NCI-H345 treated with DMSO at 0.1 percent for 48 hours (cell line): ENCODE results near the gene OR51V1.
"Not testable (repeated sequence)": the region's sequence is repeated elsewhere in the genome, so short reads cannot be mapped to it uniquely, and the experiment has no call there.

ENCODE experiments used
- DNase-seq: peaks from one replicate; lab custom pipeline; 2025; ENCODE audit not compliant: unreplicated experiment; lab: John Stamatoyannopoulos, UW

Gene OR51V1

DNA sequence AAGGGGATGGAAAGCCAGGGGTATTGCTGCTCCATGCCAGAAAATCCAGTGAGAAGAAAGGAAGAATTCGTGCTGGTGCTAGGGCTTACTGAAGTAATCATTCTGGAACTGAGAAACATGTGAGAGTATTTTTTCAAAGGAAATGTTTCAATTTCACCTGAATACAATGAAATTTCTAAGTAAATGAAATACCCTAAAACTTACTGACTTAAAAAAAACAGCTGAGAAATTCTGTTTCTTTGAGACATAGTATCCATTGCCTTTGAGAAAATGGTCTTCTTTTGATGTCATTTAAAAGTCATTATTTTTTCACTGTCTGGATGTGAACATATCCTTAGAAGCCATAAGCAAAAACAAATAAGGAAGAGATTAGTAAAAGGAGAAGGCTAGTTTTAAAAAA, at the start of gene OR51V1:
Gene OR51V1 (minus strand): TSS at position 101 of the 400 bp plus-strand sequence. CDS start 0 bp downstream, at position 101.
- DNase-seq = no peak

DNA sequence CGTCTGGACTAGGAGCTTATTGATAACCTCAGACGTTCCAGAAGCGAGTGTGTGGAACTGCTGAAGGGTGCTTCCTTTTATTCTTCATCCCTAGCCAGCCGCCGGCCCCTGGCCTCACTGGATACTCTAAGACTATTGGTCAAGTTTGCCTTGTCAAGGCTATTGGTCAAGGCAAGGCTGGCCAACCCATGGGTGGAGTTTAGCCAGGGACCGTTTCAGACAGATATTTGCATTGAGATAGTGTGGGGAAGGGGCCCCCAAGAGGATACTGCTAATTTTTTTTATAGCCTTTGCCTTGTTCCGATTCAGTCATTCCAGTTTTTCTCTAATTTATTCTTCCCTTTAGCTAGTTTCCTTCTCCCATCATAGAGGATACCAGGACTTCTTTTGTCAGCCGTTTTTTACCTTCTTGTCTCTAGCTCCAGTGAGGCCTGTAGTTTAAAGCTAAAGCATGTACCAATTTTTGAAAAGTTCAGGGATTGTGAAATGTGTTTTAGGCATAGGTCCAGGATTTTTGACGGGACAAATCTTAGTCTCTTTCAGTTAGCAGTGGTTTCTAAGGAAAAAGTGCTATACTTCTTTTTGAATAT, 49.4 kb upstream of the OR51V1 start, which contains the start of gene HBG1:
Gene HBG1 (minus strand): TSS at position 51 of the 590 bp plus-strand sequence. CDS start 53 bp downstream, outside the sequence.
- DNase-seq = not testable (repeated sequence)

GRCh38 chr11:5248498-5248897, 48.0 kb upstream of the OR51V1 start:
- not testable (repeated sequence) for DNase-seq

DNA sequence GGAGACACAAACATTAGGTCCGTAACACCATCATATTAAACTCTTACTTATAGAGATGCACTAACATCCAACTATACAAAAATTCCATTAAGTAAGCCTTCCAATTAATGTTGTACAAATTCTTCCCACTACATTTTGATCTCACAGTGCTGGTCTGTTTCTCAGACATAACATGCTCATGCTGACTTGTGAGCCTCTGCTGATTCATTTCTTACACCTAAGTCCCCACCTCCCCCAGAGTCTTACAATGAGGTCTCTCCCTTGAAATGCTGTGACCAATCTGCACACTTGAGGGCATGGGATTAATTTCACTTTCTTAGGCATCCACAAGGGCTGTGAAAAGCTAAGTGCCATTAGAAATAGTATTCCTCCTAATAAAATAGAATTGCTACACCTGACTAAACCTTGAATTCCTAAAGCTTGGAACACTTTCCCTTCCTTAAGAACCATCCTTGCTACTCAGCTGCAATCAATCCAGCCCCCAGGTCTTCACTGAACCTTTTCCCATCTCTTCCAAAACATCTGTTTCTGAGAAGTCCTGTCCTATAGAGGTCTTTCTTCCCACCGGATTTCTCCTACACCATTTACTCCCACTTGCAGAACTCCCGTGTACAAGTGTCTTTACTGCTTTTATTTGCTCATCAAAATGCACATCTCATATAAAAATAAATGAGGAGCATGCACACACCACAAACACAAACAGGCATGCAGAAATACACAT, 47.1 kb upstream of the OR51V1 start:
- no peak for DNase-seq

DNA sequence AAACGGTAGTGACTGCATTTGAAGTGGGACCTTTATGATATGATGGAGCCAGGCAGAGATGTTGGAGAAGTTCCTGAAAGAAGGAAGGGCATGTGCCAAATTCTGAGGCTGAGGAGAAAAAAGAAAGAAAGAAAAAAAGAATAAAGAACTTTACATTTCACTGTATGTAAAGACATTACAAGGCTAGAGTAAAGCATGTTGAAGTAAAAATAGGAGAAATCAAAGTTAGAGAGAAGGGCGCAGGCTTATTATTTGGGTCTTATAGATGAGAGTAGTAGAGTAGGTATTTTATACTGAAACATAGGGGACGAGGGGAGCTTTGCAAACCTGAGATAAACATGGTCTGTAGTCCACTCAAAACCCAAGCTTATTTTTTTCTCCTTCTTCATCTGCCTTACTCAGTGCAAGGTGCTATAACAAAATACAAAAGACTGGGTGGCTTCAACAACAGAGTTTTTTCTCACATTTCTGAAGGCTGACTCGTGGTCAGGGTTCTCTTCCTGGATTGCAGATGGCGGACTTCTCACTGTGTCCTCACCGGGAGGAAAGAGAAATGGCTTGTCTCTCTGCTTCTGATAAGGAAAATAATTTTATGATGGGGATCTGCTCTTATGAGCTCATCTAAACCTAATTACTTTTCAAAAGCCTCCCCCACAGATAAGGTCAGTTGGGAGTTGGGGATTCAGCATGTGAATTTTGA, 46.4 kb upstream of the OR51V1 start:
- DNase-seq = no peak

DNA sequence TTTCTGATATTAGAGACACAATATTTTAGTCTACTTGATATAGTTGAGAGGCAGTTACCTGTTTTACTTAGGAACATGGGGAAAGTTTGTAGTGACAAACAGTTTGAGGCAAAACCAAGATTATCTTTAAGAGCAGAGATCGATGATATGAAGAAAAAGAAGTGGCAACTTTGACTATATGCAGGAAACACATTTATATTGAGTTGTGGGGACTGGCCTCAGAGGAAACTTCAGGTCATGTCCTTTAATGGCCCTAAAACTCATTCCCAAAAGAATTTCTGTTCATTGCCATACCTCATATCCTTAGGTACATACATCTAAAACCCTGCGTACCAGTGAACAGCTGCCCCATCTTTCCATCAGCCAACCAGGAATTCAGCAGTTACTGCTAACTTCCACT, 44.7 kb upstream of the OR51V1 start:
- DNase-seq = no peak

GRCh38 chr11:5243816-5244180, 43.3 kb upstream of the OR51V1 start:
- no peak for DNase-seq

- no peak for DNase-seq
Measured at GRCh38 chr11:5242933-5243815, 42.7 kb upstream of the OR51V1 start.

GRCh38 chr11:5242208-5242607, 41.7 kb upstream of the OR51V1 start:
- DNase-seq = no peak

GRCh38 chr11:5241458-5241857, 41.0 kb upstream of the OR51V1 start:
- DNase-seq = no peak

DNA sequence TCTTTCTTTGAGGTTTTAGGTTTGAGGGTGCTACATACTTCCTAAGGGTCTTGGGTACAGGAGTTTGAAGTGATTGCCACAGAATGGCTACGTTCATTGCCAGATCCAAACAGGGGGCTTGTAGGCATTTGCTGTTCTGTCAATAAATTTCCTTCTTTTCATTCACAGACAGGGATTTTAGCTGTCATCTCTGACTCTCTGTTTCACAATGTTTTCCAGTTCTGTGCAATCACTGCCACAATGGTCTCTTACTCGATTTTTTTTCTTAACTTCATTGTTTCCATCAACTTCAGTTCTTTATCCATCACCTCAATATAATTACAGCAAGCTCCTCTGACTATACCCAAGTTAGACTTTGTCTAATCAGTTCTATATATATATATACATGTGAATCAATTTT, 40.0 kb upstream of the OR51V1 start:
- no peak for DNase-seq

DNA sequence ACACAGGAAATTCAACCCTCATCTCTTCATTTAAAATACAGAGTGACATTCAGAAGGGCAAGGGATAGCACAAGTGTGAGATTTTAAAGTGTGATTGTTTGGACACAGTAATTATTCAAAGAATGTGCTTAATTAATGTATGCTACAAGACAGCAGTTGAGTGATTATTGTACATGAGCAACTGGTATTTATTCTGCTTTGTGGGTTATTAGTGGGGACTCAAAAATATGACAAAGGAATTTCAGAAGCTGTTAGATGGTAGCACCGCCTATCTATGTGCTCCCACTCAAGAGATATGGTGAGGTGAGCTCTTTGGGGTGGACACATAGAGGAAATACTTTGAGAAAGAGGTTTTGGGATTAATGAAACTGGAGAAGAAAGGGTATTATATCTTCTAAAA, 39.6 kb upstream of the OR51V1 start:
- no peak for DNase-seq

DNA sequence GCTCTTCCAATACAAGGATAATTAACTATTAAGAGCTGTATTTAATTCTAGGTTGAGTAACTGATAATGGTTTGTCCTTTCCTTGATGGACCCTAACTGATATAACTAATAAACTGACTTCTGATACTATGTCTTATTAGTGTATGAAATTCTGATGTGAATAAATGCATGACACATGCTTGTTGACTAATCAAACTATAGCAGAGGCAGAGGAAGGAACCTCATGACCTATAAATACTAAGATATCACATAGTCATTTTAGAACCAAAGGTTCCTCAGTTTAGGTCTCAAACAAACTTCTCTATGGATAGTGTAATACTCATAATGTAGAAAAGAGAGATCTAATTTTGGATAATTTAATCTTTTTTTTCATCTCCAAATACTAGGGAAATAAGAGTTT, 38.6 kb upstream of the OR51V1 start:
- no peak for DNase-seq

DNA sequence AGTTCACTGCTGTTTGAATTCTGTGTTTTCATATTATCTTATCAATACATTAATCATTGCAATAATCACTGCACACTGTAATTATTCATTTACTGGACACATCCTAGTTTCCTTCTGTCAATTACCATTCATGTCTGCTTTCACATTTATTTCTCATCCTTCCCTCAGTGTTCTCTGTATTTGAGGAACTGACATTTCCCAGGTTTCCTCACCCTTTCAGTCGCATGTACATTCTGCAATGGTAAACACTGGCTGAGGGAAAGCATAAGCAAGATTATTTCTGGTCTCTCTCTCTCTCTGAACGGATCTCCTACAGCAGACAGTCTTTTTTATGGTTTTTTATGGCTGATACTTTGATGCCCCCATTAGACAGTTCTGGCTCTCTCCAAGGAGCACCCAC, 38.0 kb upstream of the OR51V1 start:
- DNase-seq = no peak

DNA sequence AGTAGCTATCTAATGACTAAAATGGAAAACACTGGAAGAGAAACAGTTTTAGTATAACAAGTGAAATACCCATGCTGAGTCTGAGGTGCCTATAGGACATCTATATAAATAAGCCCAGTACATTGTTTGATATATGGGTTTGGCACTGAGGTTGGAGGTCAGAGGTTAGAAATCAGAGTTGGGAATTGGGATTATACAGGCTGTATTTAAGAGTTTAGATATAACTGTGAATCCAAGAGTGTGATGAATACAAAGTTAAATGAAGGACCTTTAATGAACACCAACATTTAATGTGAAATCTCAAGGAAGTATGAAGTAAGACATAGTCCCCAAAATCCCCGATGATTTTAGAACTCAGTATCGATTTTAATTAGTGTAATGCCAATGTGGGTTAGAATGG, 36.9 kb upstream of the OR51V1 start:
- no peak for DNase-seq

DNA sequence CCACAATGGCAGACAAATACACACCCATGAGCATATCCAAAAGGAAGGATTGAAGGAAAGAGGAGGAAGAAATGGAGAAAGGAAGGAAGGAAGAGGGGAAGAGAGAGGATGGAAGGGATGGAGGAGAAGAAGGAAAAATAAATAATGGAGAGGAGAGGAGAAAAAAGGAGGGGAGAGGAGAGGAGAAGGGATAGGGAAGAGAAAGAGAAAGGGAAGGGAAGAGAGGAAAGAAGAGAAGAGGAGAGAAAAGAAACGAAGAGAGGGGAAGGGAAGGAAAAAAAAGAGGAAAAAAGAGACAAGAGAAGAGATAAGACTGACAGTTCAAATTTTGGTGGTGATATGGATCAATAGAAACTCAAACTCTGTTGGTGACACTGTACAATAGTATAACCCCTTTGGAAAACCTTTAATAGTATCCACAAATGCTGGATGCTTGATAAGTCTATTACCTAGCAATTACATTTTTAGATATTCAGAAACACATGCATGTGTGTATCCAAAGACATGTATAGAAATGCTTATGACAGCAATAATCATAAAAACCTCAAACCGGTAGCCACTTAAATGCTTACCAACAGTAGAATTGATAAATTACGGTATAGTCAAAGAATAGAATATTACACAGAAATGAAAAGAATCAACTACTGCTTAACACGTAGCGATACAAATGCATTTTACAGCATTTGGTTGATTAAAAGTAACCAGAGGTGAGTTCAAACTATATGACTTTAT, 35.0 kb upstream of the OR51V1 start:
- DNase-seq = no peak

- no peak for DNase-seq
Measured at GRCh38 chr11:5234381-5234834, 33.9 kb upstream of the OR51V1 start, which contains the start of gene HBD. Gene HBD (minus strand): TSS chr11:5234483. CDS start chr11:5234433, 50 bp downstream.

GRCh38 chr11:5233307-5233706, 32.8 kb upstream of the OR51V1 start:
- no peak for DNase-seq

DNA sequence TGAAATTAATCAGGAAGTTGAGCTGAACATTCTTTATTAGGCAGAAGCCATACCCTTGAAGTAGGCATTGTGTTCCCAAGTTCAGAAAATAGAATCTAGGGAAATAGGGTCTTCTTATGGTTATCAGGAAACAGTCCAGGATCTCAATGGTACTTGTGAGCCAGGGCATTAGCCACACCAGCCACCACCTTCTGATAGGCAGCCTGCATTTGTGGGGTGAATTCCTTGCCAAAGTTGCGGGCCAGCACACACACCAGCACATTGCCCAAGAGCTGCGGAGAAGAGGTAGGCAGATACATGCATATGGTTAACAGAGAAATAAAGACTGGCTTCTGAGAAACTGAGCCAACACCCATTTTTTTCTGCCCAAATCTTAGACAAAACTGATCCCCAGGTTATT, 32.3 kb upstream of the OR51V1 start:
- no peak for DNase-seq

- DNase-seq = no peak
Measured at GRCh38 chr11:5232176-5232575, 31.7 kb upstream of the OR51V1 start.
